LNCAP (cell line): ENCODE results near the gene SHD.

Experiments
- CTCF ChIP-seq: fragments of 450-650 bp; IDR thresholded peaks from 2 replicates; pipeline ENCODE4 v1.5.1; 2017; ENCODE audit warnings: mild to moderate bottlenecking

The SHD gene

GRCh38 chr19:4338441-4339355 lies 59.6 kb downstream of the SHD start, which contains the start of gene STAP2:
Gene STAP2 (minus strand): TSS chr19:4338827. CDS start chr19:4338753, 74 bp downstream.
- TF ChIP-seq CTCF: no peak
